Loucy (cell line): ENCODE results near the gene TTC9B.

ENCODE experiments used
- H2AFZ ChIP-seq: fragments of 200-600 bp; sonication (generic); 2 replicates; pipeline ENCODE4 v1.6.0; 2016; ENCODE audit warnings: antibody characterized with exemption, mild to moderate bottlenecking, low read length, moderate library complexity
- H3F3A ChIP-seq: fragments of 200-600 bp; 2 replicates; pipeline ENCODE4 v1.6.0; 2016; ENCODE audit warnings: antibody characterized with exemption, low read depth, mild to moderate bottlenecking
- H3K27me3 ChIP-seq: fragments of 200-600 bp; sonication (generic); 2 replicates; pipeline ENCODE4 v1.6.1; 2014; ENCODE audit warnings: low read length, mild to moderate bottlenecking; ENCODE audit not compliant: insufficient read depth, poor library complexity, severe bottlenecking
- H3K36me3 ChIP-seq: fragments of 200-600 bp; sonication (generic); 2 replicates; pipeline ENCODE4 v1.6.1; 2016; ENCODE audit warnings: low read length; ENCODE audit not compliant: insufficient read depth
- H3K4me1 ChIP-seq: fragments of 200-600 bp; sonication (generic); 2 replicates; pipeline ENCODE4 v1.5.1; 2014; ENCODE audit warnings: low read length, mild to moderate bottlenecking; ENCODE audit not compliant: insufficient read depth, poor library complexity, severe bottlenecking
- H3K4me2 ChIP-seq: fragments of 200-600 bp; sonication (generic); 2 replicates; pipeline ENCODE4 v1.6.0; 2014; ENCODE audit warnings: antibody characterized with exemption, low read length, low read depth, mild to moderate bottlenecking; ENCODE audit not compliant: poor library complexity, severe bottlenecking
- H3K4me3 ChIP-seq: fragments of 200-600 bp; sonication (generic); 2 replicates; pipeline ENCODE4 v1.5.1; 2014; ENCODE audit warnings: low read length, mild to moderate bottlenecking, mixed read lengths; ENCODE audit not compliant: poor library complexity, severe bottlenecking
- H3K79me2 ChIP-seq: fragments of 200-600 bp; sonication (generic); 2 replicates; pipeline ENCODE4 v1.6.1; 2014; ENCODE audit warnings: low read length; ENCODE audit not compliant: insufficient read depth
- H3K9ac ChIP-seq: fragments of 200-600 bp; sonication (generic); 2 replicates; pipeline ENCODE4 v1.6.0; 2014; ENCODE audit warnings: mild to moderate bottlenecking, low read depth, low read length, moderate library complexity; ENCODE audit not compliant: poor library complexity, severe bottlenecking
- H3K9me2 ChIP-seq: fragments of 200-600 bp; sonication (generic); replicated peaks from 2 replicates; pipeline ENCODE4 v1.6.1; 2016; ENCODE audit warnings: low read depth, low read length, mixed read lengths
- H3K9me3 ChIP-seq: fragments of 200-600 bp; sonication (generic); 2 replicates; pipeline ENCODE4 v1.6.1; 2014; ENCODE audit warnings: mild to moderate bottlenecking, antibody characterized with exemption, low read length, low read depth; ENCODE audit not compliant: insufficient read depth
- H4K20me1 ChIP-seq: fragments of 200-600 bp; sonication (generic); 2 replicates; pipeline ENCODE4 v1.6.0; 2014; ENCODE audit warnings: antibody characterized with exemption, low read length, mild to moderate bottlenecking; ENCODE audit not compliant: insufficient read depth, poor library complexity, severe bottlenecking
- CTCF ChIP-seq: fragments of 200-600 bp; sonication (generic); conservative IDR thresholded peaks from 2 replicates; pipeline ENCODE4 v1.5.1; 2014; ENCODE audit warnings: mild to moderate bottlenecking, antibody characterized with exemption, low read length
- EZH2phosphoT487 ChIP-seq: fragments of 200-600 bp; IDR thresholded peaks from 2 replicates; pipeline ENCODE4 v1.6.1; 2018; ENCODE audit warnings: antibody characterized with exemption, mild to moderate bottlenecking, moderate library complexity, borderline replicate concordance

The TTC9B gene

GRCh38 chr19:40243181-40243580 is 25.0 kb upstream of the TTC9B start:
- Histone ChIP-seq H3K9ac (no peak overlapping the region), H3K9me2 (no peaks in the 10 kb centered on the region), H3K36me3 (peaks cover 43% of the 10 kb centered on the region; the same call in 1 of the 2 replicates), H3K4me3 (no peak overlapping the region), H2AFZ (no peak overlapping the region), H3K4me2 (no peak overlapping the region), H3K9me3 (no peaks in the 10 kb centered on the region), H3K79me2 (peaks cover 14% of the 10 kb centered on the region; the same call in 1 of the 2 replicates), H3F3A (no peaks in the 10 kb centered on the region), H4K20me1 (no peaks in the 10 kb centered on the region), H3K27me3 (no peaks in the 10 kb centered on the region), H3K4me1 (no peaks in the 10 kb centered on the region)
- TF ChIP-seq CTCF (no peak), EZH2phosphoT487 (no peak)

GRCh38 chr19:40242480-40242879 is 24.3 kb upstream of the TTC9B start:
- no peak overlapping the region for H2AFZ ChIP-seq
- H3F3A ChIP-seq = no peaks in the 10 kb centered on the region
- TF ChIP-seq CTCF (no peak), EZH2phosphoT487 (no peak)
- no peaks in the 10 kb centered on the region for H4K20me1 ChIP-seq
- H3K4me2 ChIP-seq = no peak overlapping the region
- peaks cover 8% of the 10 kb centered on the region; the same call in 1 of the 2 replicates for H3K79me2 ChIP-seq
- no peak overlapping the region for H3K4me3 ChIP-seq
- peaks cover 50% of the 10 kb centered on the region; the same call in 1 of the 2 replicates for H3K36me3 ChIP-seq
- no peak overlapping the region for H3K9ac ChIP-seq
- no peaks in the 10 kb centered on the region for H3K27me3 ChIP-seq
- no peaks in the 10 kb centered on the region for H3K4me1 ChIP-seq
- no peaks in the 10 kb centered on the region for H3K9me3 ChIP-seq
- H3K9me2 ChIP-seq = no peaks in the 10 kb centered on the region

- Histone ChIP-seq H3K9ac (no peak overlapping the region), H3K4me3 (no peak overlapping the region), H3F3A (no peaks in the 10 kb centered on the region), H3K36me3 (peaks cover 53% of the 10 kb centered on the region; the same call in 1 of the 2 replicates), H3K9me3 (no peaks in the 10 kb centered on the region), H2AFZ (no peak overlapping the region), H3K27me3 (no peaks in the 10 kb centered on the region), H3K9me2 (no peaks in the 10 kb centered on the region), H4K20me1 (no peaks in the 10 kb centered on the region), H3K79me2 (peaks cover 5% of the 10 kb centered on the region; the same call in 1 of the 2 replicates), H3K4me1 (no peaks in the 10 kb centered on the region), H3K4me2 (no peak overlapping the region)
- TF ChIP-seq EZH2phosphoT487 (no peak), CTCF (no peak)
Observed at GRCh38 chr19:40241809-40242384, 23.7 kb upstream of the TTC9B start.
